ENCODE measurements around the gene KIAA0232. TPM values are rescaled to one million over a fixed set of nuclear protein-coding genes. Genes with fewer than 3 reads are reported as not detected.

Gene KIAA0232
- total and polyA plus RNA-seq, 9 of the 15 experiments (the other 6 are each of a cell fraction or from before 2014, with no cell fraction given) = 3.5 to 17.4 (median 13.0) TPM

- TF ChIP-seq ZNF518B (CRISPR knock-in tag; IDR thresholded peaks at IDR 0.05) (no peak), ZBED1 (IDR thresholded peaks at IDR 0.05) (no peak), IRF1 (CRISPR knock-in tag; IDR thresholded peaks at IDR 0.05; ENCODE audit: borderline replicate concordance) (no peak), TSC22D4 (tag; IDR thresholded peaks at IDR 0.05) (no peak), RUNX1 (IDR thresholded peaks at IDR 0.05; ENCODE audit: low read depth) (no peak), MYBL2 (IDR thresholded peaks at IDR 0.05; ENCODE audit: low read depth) (no peak), MYBL2 (CRISPR knock-in tag; IDR thresholded peaks at IDR 0.05; ENCODE audit: borderline replicate concordance) (no peak), ZNF780A (CRISPR knock-in tag; IDR thresholded peaks at IDR 0.05) (no peak), ZNF431 (CRISPR knock-in tag; IDR thresholded peaks at IDR 0.05) (no peak), SMARCA5 (IDR thresholded peaks at IDR 0.05) (no peak), NONO (IDR thresholded peaks at IDR 0.05; ENCODE audit: low read depth in 2 of 2, low read length in 1 of 2) (peak in 1 of 2 experiments; percentile 51; a peak in 1 of 4 replicates)
- TF ChIP-seq, protein P1, sequence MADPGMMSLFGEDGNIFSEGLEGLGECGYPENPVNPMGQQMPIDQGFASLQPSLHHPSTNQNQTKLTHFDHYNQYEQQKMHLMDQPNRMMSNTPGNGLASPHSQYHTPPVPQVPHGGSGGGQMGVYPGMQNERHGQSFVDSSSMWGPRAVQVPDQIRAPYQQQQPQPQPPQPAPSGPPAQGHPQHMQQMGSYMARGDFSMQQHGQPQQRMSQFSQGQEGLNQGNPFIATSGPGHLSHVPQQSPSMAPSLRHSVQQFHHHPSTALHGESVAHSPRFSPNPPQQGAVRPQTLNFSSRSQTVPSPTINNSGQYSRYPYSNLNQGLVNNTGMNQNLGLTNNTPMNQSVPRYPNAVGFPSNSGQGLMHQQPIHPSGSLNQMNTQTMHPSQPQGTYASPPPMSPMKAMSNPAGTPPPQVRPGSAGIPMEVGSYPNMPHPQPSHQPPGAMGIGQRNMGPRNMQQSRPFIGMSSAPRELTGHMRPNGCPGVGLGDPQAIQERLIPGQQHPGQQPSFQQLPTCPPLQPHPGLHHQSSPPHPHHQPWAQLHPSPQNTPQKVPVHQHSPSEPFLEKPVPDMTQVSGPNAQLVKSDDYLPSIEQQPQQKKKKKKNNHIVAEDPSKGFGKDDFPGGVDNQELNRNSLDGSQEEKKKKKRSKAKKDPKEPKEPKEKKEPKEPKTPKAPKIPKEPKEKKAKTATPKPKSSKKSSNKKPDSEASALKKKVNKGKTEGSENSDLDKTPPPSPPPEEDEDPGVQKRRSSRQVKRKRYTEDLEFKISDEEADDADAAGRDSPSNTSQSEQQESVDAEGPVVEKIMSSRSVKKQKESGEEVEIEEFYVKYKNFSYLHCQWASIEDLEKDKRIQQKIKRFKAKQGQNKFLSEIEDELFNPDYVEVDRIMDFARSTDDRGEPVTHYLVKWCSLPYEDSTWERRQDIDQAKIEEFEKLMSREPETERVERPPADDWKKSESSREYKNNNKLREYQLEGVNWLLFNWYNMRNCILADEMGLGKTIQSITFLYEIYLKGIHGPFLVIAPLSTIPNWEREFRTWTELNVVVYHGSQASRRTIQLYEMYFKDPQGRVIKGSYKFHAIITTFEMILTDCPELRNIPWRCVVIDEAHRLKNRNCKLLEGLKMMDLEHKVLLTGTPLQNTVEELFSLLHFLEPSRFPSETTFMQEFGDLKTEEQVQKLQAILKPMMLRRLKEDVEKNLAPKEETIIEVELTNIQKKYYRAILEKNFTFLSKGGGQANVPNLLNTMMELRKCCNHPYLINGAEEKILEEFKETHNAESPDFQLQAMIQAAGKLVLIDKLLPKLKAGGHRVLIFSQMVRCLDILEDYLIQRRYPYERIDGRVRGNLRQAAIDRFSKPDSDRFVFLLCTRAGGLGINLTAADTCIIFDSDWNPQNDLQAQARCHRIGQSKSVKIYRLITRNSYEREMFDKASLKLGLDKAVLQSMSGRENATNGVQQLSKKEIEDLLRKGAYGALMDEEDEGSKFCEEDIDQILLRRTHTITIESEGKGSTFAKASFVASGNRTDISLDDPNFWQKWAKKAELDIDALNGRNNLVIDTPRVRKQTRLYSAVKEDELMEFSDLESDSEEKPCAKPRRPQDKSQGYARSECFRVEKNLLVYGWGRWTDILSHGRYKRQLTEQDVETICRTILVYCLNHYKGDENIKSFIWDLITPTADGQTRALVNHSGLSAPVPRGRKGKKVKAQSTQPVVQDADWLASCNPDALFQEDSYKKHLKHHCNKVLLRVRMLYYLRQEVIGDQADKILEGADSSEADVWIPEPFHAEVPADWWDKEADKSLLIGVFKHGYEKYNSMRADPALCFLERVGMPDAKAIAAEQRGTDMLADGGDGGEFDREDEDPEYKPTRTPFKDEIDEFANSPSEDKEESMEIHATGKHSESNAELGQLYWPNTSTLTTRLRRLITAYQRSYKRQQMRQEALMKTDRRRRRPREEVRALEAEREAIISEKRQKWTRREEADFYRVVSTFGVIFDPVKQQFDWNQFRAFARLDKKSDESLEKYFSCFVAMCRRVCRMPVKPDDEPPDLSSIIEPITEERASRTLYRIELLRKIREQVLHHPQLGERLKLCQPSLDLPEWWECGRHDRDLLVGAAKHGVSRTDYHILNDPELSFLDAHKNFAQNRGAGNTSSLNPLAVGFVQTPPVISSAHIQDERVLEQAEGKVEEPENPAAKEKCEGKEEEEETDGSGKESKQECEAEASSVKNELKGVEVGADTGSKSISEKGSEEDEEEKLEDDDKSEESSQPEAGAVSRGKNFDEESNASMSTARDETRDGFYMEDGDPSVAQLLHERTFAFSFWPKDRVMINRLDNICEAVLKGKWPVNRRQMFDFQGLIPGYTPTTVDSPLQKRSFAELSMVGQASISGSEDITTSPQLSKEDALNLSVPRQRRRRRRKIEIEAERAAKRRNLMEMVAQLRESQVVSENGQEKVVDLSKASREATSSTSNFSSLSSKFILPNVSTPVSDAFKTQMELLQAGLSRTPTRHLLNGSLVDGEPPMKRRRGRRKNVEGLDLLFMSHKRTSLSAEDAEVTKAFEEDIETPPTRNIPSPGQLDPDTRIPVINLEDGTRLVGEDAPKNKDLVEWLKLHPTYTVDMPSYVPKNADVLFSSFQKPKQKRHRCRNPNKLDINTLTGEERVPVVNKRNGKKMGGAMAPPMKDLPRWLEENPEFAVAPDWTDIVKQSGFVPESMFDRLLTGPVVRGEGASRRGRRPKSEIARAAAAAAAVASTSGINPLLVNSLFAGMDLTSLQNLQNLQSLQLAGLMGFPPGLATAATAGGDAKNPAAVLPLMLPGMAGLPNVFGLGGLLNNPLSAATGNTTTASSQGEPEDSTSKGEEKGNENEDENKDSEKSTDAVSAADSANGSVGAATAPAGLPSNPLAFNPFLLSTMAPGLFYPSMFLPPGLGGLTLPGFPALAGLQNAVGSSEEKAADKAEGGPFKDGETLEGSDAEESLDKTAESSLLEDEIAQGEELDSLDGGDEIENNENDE (IDR thresholded peaks at IDR 0.05; ENCODE audit: low read depth, low read length) = no peak
These were observed at the start of gene KIAA0232 (continued) for GRCh38 chr4:6782147-6782845.

Measured in K562 (cell line).